Neural cell (in vitro differentiated cells): Measurements from ENCODE around the gene AFF3.

Experiments
- CTCF ChIP-seq: fragments of 450-650 bp; IDR thresholded peaks from 2 replicates; pipeline ENCODE4 v1.5.1; 2014; ENCODE audit warnings: antibody characterized with exemption, mild to moderate bottlenecking, moderate library complexity; ENCODE audit not compliant: poor library complexity, severe bottlenecking
- EP300 ChIP-seq: fragments of 450-650 bp; conservative IDR thresholded peaks from 2 replicates; pipeline ENCODE4 v1.6.1; 2014; ENCODE audit warnings: antibody characterized with exemption, mild to moderate bottlenecking, moderate library complexity; ENCODE audit not compliant: poor library complexity, severe bottlenecking
- EZH2 ChIP-seq: fragments of 200-600, 300-800 bp; shearing (Covaris generic), sonication (generic); IDR thresholded peaks from 2 replicates; pipeline ENCODE4 v1.6.1; 2014; ENCODE audit warnings: antibody characterized with exemption, low read length, borderline replicate concordance, mild to moderate bottlenecking; ENCODE audit not compliant: insufficient read depth, poor library complexity, severe bottlenecking
- MXI1 ChIP-seq: fragments of 450-650 bp; conservative IDR thresholded peaks from 2 replicates; pipeline ENCODE4 v1.6.1; 2014; ENCODE audit warnings: antibody characterized with exemption, mild to moderate bottlenecking; ENCODE audit not compliant: poor library complexity, severe bottlenecking
- POLR2AphosphoS5 ChIP-seq: IDR thresholded peaks from 2 replicates; pipeline ENCODE4 v1.6.1; 2012
- RAD21 ChIP-seq: fragments of 450-650 bp; conservative IDR thresholded peaks from 2 replicates; pipeline ENCODE4 v1.6.1; 2014; ENCODE audit warnings: antibody characterized with exemption, mild to moderate bottlenecking, moderate library complexity
- REST ChIP-seq: IDR thresholded peaks from 2 replicates; pipeline ENCODE4 v1.6.1; 2012; ENCODE audit warnings: borderline replicate concordance
- TAF1 ChIP-seq: IDR thresholded peaks from 2 replicates; pipeline ENCODE4 v1.6.1; 2012; ENCODE audit warnings: low read depth

- TF ChIP-seq CTCF = no peak
- TF ChIP-seq RAD21 = no peak
- TF ChIP-seq REST = no peak
- TF ChIP-seq POLR2AphosphoS5 = no peak
- no peak for TF ChIP-seq EZH2
- TF ChIP-seq MXI1 = no peak
- TF ChIP-seq TAF1 = no peak
- TF ChIP-seq EP300 = no peak
These were observed 259.0 kb downstream of the AFF3 start for GRCh38 chr2:99883358-99883757.
